Measurements from ENCODE around the gene SPRYD3.

DNA sequence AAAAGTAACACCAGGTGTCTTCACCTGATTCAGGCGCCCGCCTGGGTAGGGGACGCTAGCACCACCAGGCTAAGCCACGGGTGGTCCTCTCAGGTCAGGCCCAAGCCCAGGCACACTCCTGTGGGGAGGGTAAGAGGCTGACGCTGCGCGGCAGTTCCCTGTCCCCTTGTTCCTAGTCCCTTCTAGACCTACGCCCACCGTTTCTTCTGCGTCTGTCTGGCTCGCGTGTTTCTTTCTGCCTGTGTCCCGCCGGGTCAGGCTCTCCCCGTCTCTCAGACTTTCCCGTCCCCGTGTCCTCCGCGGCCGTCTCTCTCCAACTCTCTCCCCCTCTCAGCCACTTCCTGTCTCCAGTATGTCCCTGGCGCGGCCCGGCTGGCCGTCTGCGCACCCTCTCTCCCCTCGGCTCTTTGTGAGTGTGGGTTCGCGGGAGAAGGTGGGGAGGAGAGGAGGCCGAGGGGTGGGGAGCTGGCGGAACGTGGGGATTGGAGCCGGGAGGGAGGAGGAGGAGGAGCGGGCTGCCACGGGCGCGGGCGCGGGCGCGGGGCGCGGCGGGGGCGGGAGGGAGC is 32.5 kb downstream of the SPRYD3 start:
- peak; percentile 95 to 96 for TF ChIP-seq POLR2A (IDR thresholded peaks at IDR 0.05)
- TF ChIP-seq, protein P1, sequence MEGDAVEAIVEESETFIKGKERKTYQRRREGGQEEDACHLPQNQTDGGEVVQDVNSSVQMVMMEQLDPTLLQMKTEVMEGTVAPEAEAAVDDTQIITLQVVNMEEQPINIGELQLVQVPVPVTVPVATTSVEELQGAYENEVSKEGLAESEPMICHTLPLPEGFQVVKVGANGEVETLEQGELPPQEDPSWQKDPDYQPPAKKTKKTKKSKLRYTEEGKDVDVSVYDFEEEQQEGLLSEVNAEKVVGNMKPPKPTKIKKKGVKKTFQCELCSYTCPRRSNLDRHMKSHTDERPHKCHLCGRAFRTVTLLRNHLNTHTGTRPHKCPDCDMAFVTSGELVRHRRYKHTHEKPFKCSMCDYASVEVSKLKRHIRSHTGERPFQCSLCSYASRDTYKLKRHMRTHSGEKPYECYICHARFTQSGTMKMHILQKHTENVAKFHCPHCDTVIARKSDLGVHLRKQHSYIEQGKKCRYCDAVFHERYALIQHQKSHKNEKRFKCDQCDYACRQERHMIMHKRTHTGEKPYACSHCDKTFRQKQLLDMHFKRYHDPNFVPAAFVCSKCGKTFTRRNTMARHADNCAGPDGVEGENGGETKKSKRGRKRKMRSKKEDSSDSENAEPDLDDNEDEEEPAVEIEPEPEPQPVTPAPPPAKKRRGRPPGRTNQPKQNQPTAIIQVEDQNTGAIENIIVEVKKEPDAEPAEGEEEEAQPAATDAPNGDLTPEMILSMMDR (IDR thresholded peaks at IDR 0.05) = no peak

All from uterus (tissue), 2 donors.